H1 (cell line): Measurements from ENCODE around the gene CTNND2. TPM values are rescaled to one million over a fixed set of nuclear protein-coding genes. Genes with fewer than 3 reads are reported as not detected.

Experiments used
- CTCF ChIA-PET: fragments of 300-600 bp; sonication (Branson Sonifier 250); formaldehyde crosslinking; loops from one replicate; lab custom pipeline; 2021; ENCODE audit not compliant: partially characterized antibody; lab: Charles Lee
- POLR2A ChIA-PET: fragments of 300-600 bp; sonication (Branson Sonifier 250); formaldehyde crosslinking; loops from one replicate; lab custom pipeline; 2021; ENCODE audit warnings: inconsistent platforms; ENCODE audit not compliant: partially characterized antibody; lab: Charles Lee
- DNase-seq, 2 experiments: peaks; one replicate each; pipeline versions ENCODE4 v3.0.0 to v3.0.0-alpha.2; 2010 to 2022; ENCODE audit warnings: low spot score in 2 of 2, low read depth in 1 of 2, mixed read lengths in 1 of 2
- FAIRE-seq: peaks from 2 replicates; lab custom pipeline; 2011; peaks lifted over from hg19 to GRCh38; lab: Jason Lieb, UNC
- H2AFZ ChIP-seq: 2 replicates; pipeline ENCODE4 v1.8.1; 2012; ENCODE audit warnings: low read length, inconsistent platforms
- H2AK5ac ChIP-seq: 2 replicates; pipeline ENCODE4 v1.6.1; 2013; ENCODE audit warnings: low read depth, low read length
- H2BK120ac ChIP-seq: replicated peaks from 2 replicates; pipeline ENCODE3; 2013; ENCODE audit warnings: low read depth, low read length, inconsistent platforms
- H2BK12ac ChIP-seq: 2 replicates; pipeline ENCODE4 v1.6.1; 2013; ENCODE audit warnings: low read depth, low read length
- H2BK15ac ChIP-seq: 2 replicates; pipeline ENCODE4 v1.6.1; 2013; ENCODE audit warnings: low read length
- H2BK20ac ChIP-seq: 2 replicates; pipeline ENCODE4 v1.6.1; 2013; ENCODE audit warnings: low read length
- H2BK5ac ChIP-seq: 2 replicates; pipeline ENCODE4 v1.6.1; 2013; ENCODE audit warnings: low read depth, low read length
- H3K14ac ChIP-seq: 2 replicates; pipeline ENCODE4 v1.6.1; 2013; ENCODE audit warnings: inconsistent platforms; ENCODE audit not compliant: insufficient read length
- H3K18ac ChIP-seq: 2 replicates; pipeline ENCODE4 v1.6.1; 2013; ENCODE audit warnings: low read length; ENCODE audit errors: extremely low read depth
- H3K23ac ChIP-seq: 2 replicates; pipeline ENCODE4 v1.6.1; 2013; ENCODE audit warnings: inconsistent platforms; ENCODE audit not compliant: insufficient read length
- H3K23me2 ChIP-seq: 2 replicates; pipeline ENCODE4 v1.6.1; 2013; ENCODE audit warnings: low read depth, low read length
- H3K27ac ChIP-seq: 2 replicates; pipeline ENCODE4 v1.6.1; 2011; ENCODE audit warnings: low read depth, low read length, inconsistent platforms
- H3K27me3 ChIP-seq, 4 experiments: replicated peaks in 1 of 4; 1 replicate in 1 of 4; 2 replicates in 3 of 4; pipeline versions ENCODE4 v1.6.1 to v1.8.1; 2011 to 2013; ENCODE audit warnings: low read length in 3 of 4, mild to moderate bottlenecking in 3 of 4, inconsistent platforms in 2 of 4, mixed read lengths in 2 of 4, moderate library complexity in 1 of 4; ENCODE audit not compliant: control insufficient read depth in 3 of 4, insufficient read depth in 3 of 4; ENCODE audit errors: extremely low read depth in 1 of 4
- H3K36me3 ChIP-seq, 4 experiments: 2 replicates each; pipeline versions ENCODE4 v1.6.1 to v1.8.1; 2011 to 2013; ENCODE audit warnings: mild to moderate bottlenecking in 4 of 4, low read length in 3 of 4, moderate library complexity in 2 of 4, control low read depth in 1 of 4, inconsistent platforms in 1 of 4; ENCODE audit not compliant: insufficient read depth in 4 of 4, control insufficient read depth in 2 of 4
- H3K4ac ChIP-seq: replicated peaks from 2 replicates; pipeline ENCODE3; 2013; ENCODE audit warnings: low read length, low read depth, mixed read lengths, inconsistent platforms; ENCODE audit not compliant: insufficient read length
- H3K4me1 ChIP-seq, 4 experiments: replicated peaks in 1 of 4; 1 replicate in 1 of 4; 2 replicates in 3 of 4; pipeline versions ENCODE4 v1.6.1 to v1.8.1; 2011 to 2013; ENCODE audit warnings: low read length in 3 of 4, inconsistent platforms in 2 of 4, mixed read lengths in 1 of 4; ENCODE audit not compliant: insufficient read depth in 4 of 4, control insufficient read depth in 3 of 4
- H3K4me2 ChIP-seq, 2 experiments: 2 replicates each; pipeline versions ENCODE4 v1.6.1 to v1.8.1; 2011 to 2013; ENCODE audit warnings: low read depth in 2 of 2, low read length in 2 of 2, control low read depth in 1 of 2, inconsistent platforms in 1 of 2, mild to moderate bottlenecking in 1 of 2; ENCODE audit not compliant: insufficient read depth in 1 of 2
- H3K4me3 ChIP-seq, 4 experiments: fragments of 200-600, 300-600 bp in 1 of 4; sonication (generic), shearing (Covaris generic), sonication (Bioruptor Twin) in 1 of 4; 2 replicates each; pipeline versions ENCODE4 v1.5.1 to v1.8.1; 2011 to 2016; ENCODE audit warnings: low read length in 4 of 4, low read depth in 3 of 4, control low read depth in 2 of 4, inconsistent platforms in 2 of 4, mild to moderate bottlenecking in 2 of 4, mixed read lengths in 1 of 4, moderate library complexity in 1 of 4; ENCODE audit not compliant: insufficient read depth in 2 of 4; ENCODE audit errors: extremely low read depth in 1 of 4
- H3K56ac ChIP-seq: replicated peaks from 2 replicates; pipeline ENCODE3; 2013; ENCODE audit warnings: low read depth, mild to moderate bottlenecking, mixed read lengths, low read length, inconsistent platforms; ENCODE audit not compliant: insufficient read length
- H3K79me1 ChIP-seq: 2 replicates; pipeline ENCODE4 v1.6.1; 2013; ENCODE audit warnings: low read depth, low read length, control low read depth
- H3K79me2 ChIP-seq, 2 experiments: 2 replicates each; pipeline versions ENCODE4 v1.6.1 to v1.8.1; 2012 to 2013; ENCODE audit warnings: low read length in 2 of 2, mild to moderate bottlenecking in 2 of 2, inconsistent platforms in 1 of 2; ENCODE audit not compliant: insufficient read depth in 2 of 2, control insufficient read depth in 1 of 2
- H3K9ac ChIP-seq, 4 experiments: replicated peaks in 1 of 4; 1 replicate in 1 of 4; 2 replicates in 3 of 4; pipeline versions ENCODE4 v1.6.1 to v1.8.1; 2011 to 2013; ENCODE audit warnings: low read depth in 3 of 4, low read length in 3 of 4, control low read depth in 2 of 4, mild to moderate bottlenecking in 2 of 4, moderate library complexity in 2 of 4, inconsistent platforms in 1 of 4; ENCODE audit errors: extremely low read depth in 1 of 4
- H3K9me3 ChIP-seq, 2 experiments: 2 replicates each; pipeline versions ENCODE4 v1.6.1 to v1.8.1; 2012 to 2013; ENCODE audit warnings: mild to moderate bottlenecking in 2 of 2, moderate library complexity in 2 of 2, control low read depth in 1 of 2, inconsistent platforms in 1 of 2, low read depth in 1 of 2, low read length in 1 of 2, mixed read lengths in 1 of 2; ENCODE audit not compliant: insufficient read depth in 2 of 2
- H4K20me1 ChIP-seq, 2 experiments: replicated peaks in 1 of 2; 2 replicates each; pipeline versions ENCODE3 to v1.8.1; 2011 to 2013; ENCODE audit warnings: inconsistent platforms in 2 of 2, low read length in 2 of 2, mild to moderate bottlenecking in 1 of 2; ENCODE audit not compliant: insufficient read depth in 2 of 2, control insufficient read depth in 1 of 2
- H4K5ac ChIP-seq: 2 replicates; pipeline ENCODE4 v1.6.1; 2013; ENCODE audit warnings: low read length, low read depth, mixed read lengths, inconsistent platforms; ENCODE audit not compliant: insufficient read length
- H4K8ac ChIP-seq: 2 replicates; pipeline ENCODE4 v1.8.0; 2013; ENCODE audit warnings: mild to moderate bottlenecking, moderate library complexity, low read length, inconsistent platforms; ENCODE audit not compliant: insufficient read depth; ENCODE audit errors: extremely low read depth
- H4K91ac ChIP-seq: replicated peaks from 2 replicates; pipeline ENCODE3; 2013; ENCODE audit warnings: low read length, mixed read lengths, inconsistent platforms; ENCODE audit not compliant: insufficient read length
- CBX5 ChIP-seq: fragments of 300-800, 300-1000 bp; sonication (generic); IDR thresholded peaks from 2 replicates; pipeline ENCODE4 v1.7.1; 2016; ENCODE audit warnings: antibody characterized with exemption, low read length, low read depth
- EGR1 ChIP-seq: IDR thresholded peaks from 2 replicates; pipeline ENCODE4 v1.6.1; 2011; ENCODE audit warnings: low read depth, low read length, borderline replicate concordance
- EZH2 ChIP-seq: fragments of 200-600 bp; sonication (generic); IDR thresholded peaks from 2 replicates; pipeline ENCODE4 v1.7.1; 2012; ENCODE audit warnings: low read depth, mild to moderate bottlenecking, moderate library complexity, low read length, inconsistent platforms; ENCODE audit not compliant: severe bottlenecking
- KDM1A ChIP-seq: fragments of 200-600, 300-600 bp; sonication (generic); IDR thresholded peaks from 2 replicates; pipeline ENCODE4 v1.7.1; 2016; ENCODE audit warnings: mild to moderate bottlenecking, low read length, borderline replicate concordance
- PHF8 ChIP-seq: fragments of 200-600 bp; sonication (generic); conservative IDR thresholded peaks from 2 replicates; pipeline ENCODE4 v1.7.1; 2012; ENCODE audit warnings: low read depth, mild to moderate bottlenecking, inconsistent platforms, low read length, moderate library complexity
- POU5F1 ChIP-seq: IDR thresholded peaks from 2 replicates; pipeline ENCODE4 v1.6.1; 2011; ENCODE audit warnings: low read depth, mild to moderate bottlenecking, low read length, moderate library complexity
- RXRA ChIP-seq: IDR thresholded peaks from 2 replicates; pipeline ENCODE4 v1.6.1; 2011; ENCODE audit warnings: low read depth, mild to moderate bottlenecking, low read length, moderate library complexity; ENCODE audit not compliant: insufficient read depth
- WGBS, 2 experiments: shearing (Covaris generic) in 1 of 2; methylation state at CpG; one replicate each; pipeline versions ENCODE4 v1.1.6 to v1.1.7; 2013 to 2015; ENCODE audit warnings: low lambda C conversion rate in 2 of 2, mixed read lengths in 2 of 2, inconsistent platforms in 1 of 2, low coverage in 1 of 2, missing lambda C conversion rate in 1 of 2; ENCODE audit not compliant: insufficient replicate concordance in 2 of 2, insufficient coverage in 1 of 2, insufficient read length in 1 of 2; ENCODE audit errors: extremely low coverage in 1 of 2, missing lambda C conversion rate in 1 of 2; 5-methylcytosine and 5-hydroxymethylcytosine counted together
- polyA plus RNA-seq, 7 experiments: library from polyadenylated mRNA; depleted of rRNA in 3 of 7; stranded (reverse) in 5 of 7; unstranded in 2 of 7; fragments of >200 nt in 5 of 7; fragments of 200-250 nt in 2 of 7; gene quantifications; 1 replicate in 5 of 7; 2 replicates in 1 of 7; 4 replicates in 1 of 7; pipeline versions ENCODE4 v1.2.1 to v1.2.3, GENCODE V29; 2011 to 2013; ENCODE audit warnings: missing spikeins in 2 of 7, mixed read lengths in 2 of 7
- total RNA-seq: library from RNA; stranded (reverse); fragmentation: NEBNext Ultra II Directional; extraction: Animal tissue kit (Norgen Biotek cat#: 25700); gene quantifications from 2 replicates; pipeline ENCODE4 v1.2.1, GENCODE V29; 2021

The CTNND2 gene
- total and polyA plus RNA-seq, 2 of the 8 experiments (the other 6 are each of a cell fraction or from before 2014, with no cell fraction given), result 7.4 to 14.2 TPM

DNA sequence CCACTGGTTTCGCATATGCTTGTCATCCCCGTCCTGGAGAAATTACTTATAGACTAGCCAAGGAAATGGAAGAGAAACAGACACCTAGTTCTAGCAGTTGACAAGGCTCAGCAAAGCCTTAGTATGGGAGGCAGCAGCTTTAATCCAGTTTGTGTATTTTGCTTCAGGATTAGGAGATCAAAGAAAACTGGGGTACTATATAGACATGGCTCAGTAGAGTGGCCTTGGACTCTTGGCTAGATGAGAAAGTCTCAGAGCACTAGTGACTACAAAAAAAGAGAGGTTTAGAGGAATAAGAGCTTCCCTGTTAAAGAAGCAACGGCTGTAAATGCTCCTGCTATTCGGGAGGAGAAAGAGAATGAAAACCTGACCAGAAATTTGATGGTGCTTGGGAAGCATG lies 349.1 kb downstream of the CTNND2 start:
- H3K27ac ChIP-seq, result no peak overlapping the region

More for the DNA sequence above, 349.1 kb downstream of the CTNND2 start:
- Histone ChIP-seq H3K14ac (no peak overlapping the region), H3K18ac (no peak overlapping the region), H3K27me3 (no peaks in the 10 kb centered on the region), H4K91ac (no peak overlapping the region), H3K79me1 (no peaks in the 10 kb centered on the region), H3K9ac (no peak overlapping the region), H3K4ac (no peak overlapping the region), H4K20me1 (no peaks in the 10 kb centered on the region), H3K79me2 (no peaks in the 10 kb centered on the region), H3K36me3 (no peaks in the 10 kb centered on the region), H2AFZ (no peak overlapping the region), H3K23me2 (no peaks in the 10 kb centered on the region), H3K56ac (no peak overlapping the region), H2BK120ac (no peak overlapping the region), H2BK15ac (no peak overlapping the region), H2AK5ac (no peak overlapping the region), H3K4me3 (no peak overlapping the region), H3K4me2 (no peak overlapping the region), H2BK5ac (no peak overlapping the region), H3K4me1 (no peaks in the 10 kb centered on the region), H3K23ac (no peak overlapping the region), H4K8ac (no peak overlapping the region), H3K9me3 (no peaks in the 10 kb centered on the region), H4K5ac (no peak overlapping the region), H2BK12ac (no peak overlapping the region), H2BK20ac (no peak overlapping the region)
- no peak for TF ChIP-seq EZH2
- no peak for TF ChIP-seq EGR1
- no peak for TF ChIP-seq CBX5
- TF ChIP-seq KDM1A, result no peak
- no peak for TF ChIP-seq RXRA
- no peak for TF ChIP-seq POU5F1
- TF ChIP-seq PHF8, result no peak
- DNase-seq, result no peak
- WGBS, 2 experiments, result 89% methylated on average over 4 of the region's 4 CpGs; no CpG with 5 or more reads in 1 of the 2 experiments
- ChIA-PET POLR2A (no interaction called here), CTCF (interaction anchor here (0.5 kb wide), 1 partner anchor 25 kb away, joined by 5 read pairs; no protein-coding TSS in a partner anchor)
- FAIRE-seq, result no peak
